Measurements from ENCODE around the gene GABARAP. TPM values are rescaled to one million over a fixed set of nuclear protein-coding genes. Genes with fewer than 3 reads are reported as not detected.

Gene GABARAP
- total RNA-seq (2014; rRNA removed; shearing (Covaris generic)): 144 and 238 TPM in 2 replicates

DNA sequence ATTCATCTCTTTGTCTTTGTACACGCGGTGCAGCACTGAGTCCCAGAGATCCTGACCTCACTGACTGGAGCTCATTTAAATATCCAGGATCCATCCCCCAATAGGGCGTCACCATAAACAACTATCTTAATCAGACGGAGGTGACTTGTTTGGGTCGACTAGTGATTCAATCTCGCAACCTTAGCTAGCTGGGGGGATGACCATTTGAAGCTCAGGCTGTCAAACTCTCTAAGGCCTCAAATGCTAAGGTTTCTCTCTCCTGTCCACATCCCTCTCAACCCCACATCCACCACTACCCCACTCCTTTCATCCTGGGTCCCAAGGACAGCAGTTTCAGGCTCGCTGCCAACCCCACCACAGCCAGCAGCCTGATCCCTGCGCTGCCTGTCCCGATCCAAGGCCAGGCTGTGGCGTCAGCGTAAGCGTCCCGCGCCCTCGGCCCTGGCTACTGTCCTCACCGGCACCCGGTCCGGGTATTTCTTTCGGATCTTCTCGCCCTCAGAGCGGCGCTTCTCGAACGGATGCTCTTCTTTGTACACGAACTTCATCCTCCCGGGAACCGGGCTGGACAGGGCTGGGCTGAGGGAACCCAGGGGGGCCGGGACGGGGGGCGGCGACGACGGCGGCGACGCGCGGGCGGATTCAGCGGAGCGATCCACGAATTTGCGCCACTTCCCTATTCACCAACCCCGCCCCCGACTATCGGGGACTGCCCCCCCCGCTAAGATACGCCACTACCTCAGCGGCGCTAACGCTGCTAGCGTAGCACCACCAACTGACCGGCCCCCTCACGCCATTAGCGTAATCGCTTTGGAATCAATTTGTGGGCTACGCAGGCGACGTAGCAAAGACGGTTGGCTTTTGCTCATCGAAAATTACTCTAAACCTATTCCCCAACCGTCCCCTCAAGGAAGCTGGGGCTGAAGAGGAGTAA, at the start of gene GABARAP:
Gene GABARAP, minus strand, starts transcription at position 667 of the 934 bp plus-strand sequence. Its CDS starts 119 bp downstream, at position 548.
- peak; percentile 92 for DNase-seq (ENCODE audit: low spot score)

DNA sequence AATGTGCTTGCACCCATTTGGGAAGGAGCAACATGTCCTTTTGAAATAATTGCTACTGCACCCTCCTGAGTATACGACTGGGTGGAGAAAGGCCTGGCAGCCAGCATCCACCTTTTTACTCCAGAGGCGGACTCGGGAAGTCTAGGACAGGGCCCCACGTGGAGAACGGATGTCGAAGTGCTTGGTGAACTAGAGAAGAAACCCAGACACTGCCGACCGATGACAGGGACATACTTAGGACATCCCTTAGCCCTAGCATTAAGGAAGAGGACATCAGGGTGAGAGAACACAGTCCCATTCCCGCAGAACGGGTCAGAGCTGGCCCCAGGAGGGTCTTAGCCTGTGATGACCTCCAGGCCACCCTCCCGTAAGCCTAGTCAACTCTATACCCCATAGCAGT, 48.4 kb upstream of the GABARAP start:
- no peak for DNase-seq (ENCODE audit: low spot score)

DNA sequence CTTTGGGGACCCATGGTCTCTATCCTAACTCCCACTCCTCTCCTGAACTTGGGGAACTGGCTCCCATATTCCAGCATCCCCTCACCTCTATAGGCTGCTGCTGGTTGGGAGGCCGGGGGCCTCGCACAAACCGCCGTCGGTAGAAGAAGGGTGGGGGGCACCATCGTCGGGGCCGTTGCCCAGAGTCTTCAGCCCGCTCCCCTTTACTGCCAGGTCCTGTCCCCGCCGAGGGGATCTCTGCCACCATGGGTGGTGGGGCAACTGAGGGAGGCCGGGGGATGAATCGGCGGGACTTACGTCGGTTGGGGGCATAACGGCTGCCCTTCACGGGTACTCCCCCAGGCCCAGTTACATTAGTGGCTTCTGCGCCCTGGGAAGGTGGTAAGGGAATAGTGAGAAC, 47.9 kb upstream of the GABARAP start:
- DNase-seq (ENCODE audit: low spot score): no peak

DNA sequence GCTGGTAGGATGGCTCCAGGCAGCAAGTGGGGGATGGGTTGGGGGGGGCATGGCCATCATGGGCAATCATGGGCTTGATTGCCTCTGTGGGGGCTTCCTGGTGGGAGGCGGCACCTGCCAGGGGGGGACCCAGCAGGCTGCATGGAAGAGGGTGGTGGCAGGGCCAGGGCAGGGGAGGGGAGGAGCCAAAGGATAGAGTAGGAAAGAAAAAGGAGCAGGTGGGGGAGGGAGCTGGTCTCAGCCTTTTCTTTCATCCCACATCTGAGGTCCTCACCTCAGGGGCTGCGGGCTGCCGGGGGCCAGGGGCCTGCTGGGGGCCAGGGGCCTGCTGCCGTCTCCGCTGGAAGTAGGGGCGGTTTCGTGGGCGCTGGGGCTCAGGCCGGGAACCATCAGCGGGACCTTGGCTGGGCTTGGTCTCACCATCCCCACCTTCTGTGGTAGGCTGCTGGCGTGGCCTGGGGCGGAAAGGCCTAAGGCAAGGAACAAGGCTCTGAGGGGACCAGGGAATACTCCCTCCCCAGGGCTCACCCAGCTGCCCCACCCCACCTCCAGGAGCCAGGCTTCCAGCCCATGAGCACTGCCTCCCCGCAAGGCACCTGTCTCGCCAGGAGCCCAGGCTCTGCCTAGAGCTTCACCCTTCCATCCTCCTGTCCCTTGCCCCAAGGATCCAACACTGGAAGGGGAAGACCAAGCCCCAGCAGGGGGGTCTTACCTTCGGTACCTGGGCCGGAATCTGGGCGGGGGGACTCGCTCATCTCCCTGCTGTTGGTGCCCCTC, 47.2 kb upstream of the GABARAP start:
- DNase-seq (ENCODE audit: low spot score): no peak

DNA sequence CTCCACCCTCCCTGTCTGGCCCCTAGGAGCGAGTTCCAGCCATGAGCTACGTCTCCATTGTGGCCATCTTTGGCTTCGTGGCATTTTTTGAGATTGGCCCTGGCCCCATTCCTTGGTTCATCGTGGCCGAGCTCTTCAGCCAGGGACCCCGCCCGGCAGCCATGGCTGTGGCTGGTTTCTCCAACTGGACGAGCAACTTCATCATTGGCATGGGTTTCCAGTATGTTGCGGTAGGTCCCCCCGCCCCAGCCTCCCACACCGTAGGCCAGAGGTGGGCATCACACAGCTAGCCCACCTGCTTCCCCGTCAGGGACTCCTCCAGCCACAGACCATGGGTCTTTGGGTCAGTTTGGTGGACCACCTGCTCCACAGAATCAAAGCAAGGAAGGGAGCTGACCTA, 43.4 kb upstream of the GABARAP start:
- DNase-seq (ENCODE audit: low spot score): no peak

DNA sequence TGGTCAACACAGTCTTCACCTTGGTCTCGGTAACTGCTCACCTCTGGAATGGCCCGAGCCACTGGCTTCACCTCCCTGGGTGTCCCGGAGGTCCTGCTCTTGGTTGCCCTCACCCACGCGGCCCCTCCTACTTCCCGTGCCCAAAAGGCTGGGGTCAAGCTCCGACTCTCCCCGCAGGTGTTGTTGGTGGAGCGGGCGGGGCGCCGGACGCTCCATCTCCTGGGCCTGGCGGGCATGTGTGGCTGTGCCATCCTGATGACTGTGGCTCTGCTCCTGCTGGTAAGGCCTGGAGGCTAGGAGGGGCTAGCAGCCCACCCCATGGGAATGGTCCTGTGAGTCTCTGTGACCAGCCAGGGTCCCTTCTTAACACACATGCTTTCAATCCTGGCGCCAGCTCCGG, 42.7 kb upstream of the GABARAP start:
- DNase-seq (ENCODE audit: low spot score): no peak

DNA sequence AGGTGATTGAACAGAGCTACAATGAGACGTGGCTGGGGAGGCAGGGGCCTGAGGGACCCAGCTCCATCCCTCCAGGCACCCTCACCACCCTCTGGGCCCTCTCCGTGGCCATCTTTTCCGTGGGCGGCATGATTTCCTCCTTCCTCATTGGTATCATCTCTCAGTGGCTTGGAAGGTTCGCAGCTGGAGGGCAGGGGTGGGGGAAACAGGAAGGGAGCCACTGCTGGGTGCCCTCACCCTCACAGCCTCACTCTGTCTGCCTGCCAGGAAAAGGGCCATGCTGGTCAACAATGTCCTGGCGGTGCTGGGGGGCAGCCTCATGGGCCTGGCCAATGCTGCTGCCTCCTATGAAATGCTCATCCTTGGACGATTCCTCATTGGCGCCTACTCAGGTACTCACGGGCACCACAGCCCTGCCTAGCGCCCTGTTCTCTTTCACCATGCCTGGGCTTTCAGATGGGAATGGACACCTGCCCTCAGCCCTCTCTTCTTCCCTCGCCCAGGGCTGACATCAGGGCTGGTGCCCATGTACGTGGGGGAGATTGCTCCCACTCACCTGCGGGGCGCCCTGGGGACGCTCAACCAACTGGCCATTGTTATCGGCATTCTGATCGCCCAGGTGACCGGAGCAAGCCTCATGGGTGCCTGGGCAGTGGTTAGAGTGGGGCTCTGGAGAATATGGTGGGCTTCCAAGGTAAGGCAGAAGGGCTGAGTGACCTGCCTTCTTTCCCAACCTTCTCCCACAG, 41.4 kb upstream of the GABARAP start:
- DNase-seq (ENCODE audit: low spot score): no peak

DNA sequence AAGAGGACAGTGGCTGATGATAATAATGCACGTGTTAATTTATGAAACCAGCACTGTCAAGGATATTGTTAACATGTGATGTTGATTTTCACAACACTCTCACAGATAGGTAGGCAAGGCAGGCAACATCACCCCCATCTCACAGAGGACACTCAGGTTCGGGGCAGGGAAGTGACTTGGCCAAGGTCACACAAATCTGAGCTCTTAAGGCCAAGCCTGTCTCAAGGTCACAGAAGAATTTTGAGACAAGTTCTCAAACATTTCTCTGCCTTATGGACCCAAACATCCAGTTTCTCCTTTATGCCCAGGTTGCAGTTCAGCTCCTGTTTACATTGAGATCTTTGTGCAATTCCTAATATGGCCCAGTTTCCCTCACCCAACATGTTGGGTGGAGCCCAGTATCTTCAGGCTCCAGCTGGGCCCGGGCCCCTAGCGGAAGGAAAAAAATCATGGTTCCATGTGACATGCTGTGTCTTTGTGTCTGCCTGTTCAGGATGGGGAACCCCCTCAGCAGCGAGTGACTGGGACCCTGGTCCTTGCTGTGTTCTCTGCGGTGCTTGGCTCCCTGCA, 40.6 kb upstream of the GABARAP start:
- DNase-seq (ENCODE audit: low spot score): no peak

DNA sequence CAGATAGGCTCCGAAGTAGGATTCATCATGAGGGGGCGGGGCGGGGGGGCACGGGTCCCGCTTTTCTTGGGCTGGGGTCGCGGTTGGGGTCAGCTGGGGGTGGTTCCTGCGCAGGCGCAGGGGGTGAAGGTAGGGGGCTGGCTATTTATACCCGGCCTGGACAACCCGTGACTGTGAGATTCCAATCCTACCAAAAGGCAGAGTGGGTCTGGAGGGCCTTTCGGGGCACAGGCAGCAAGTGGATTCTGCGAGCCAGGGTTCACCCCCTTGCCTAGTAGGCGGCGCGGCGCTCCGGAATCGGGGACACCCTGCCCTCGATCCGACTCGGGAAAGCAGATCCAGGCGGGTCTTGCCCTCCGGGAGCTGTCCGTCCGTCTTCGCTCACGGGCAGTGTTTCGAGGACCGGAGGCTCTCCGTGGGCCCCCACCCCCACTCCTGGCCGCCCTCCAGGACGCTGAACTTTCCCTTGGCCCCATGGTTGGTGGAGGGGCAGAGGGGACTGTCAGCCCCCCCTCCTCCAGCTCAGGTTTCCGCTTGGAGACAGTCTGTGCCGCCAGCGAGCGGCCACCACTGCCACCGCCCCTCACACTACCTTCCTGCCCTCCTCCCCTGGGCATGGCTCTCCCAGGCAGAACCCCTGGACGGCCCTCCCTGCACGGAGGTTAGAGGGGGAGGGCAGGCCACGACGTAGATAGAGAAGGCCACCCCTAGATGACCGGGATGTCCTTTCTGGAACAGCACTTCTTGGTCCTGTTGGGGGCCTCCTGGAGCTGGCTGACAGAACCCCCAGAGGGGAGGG, 39.9 kb upstream of the GABARAP start:
- no peak for DNase-seq (ENCODE audit: low spot score)

DNA sequence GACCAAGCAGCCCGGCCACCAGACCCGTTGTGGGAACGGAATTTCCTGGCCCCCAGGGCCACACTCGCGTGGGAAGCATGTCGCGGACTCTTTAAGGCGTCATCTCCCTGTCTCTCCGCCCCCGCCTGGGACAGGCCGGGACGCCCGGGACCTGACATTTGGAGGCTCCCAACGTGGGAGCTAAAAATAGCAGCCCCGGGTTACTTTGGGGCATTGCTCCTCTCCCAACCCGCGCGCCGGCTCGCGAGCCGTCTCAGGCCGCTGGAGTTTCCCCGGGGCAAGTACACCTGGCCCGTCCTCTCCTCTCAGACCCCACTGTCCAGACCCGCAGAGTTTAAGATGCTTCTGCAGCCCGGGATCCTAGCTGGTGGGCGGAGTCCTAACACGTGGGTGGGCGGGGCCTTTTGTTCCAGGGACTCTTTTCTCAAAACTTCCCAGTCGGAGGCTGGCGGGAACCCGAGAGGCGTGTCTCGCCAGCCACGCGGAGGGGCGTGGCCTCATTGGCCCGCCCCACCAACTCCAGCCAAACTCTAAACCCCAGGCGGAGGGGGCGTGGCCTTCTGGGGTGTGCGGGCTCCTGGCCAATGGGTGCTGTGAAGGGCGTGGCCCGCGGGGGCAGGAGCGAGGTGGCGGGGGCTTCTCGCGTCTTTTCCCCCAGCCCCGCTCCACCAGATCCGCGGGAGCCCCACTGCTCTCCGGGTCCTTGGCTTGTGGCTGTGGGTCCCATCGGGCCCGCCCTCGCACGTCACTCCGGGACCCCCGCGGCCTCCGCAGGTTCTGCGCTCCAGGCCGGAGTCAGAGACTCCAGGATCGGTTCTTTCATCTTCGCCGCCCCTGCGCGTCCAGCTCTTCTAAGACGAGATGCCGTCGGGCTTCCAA, 39.1 kb upstream of the GABARAP start, which contains the start of gene SLC2A4:
Gene SLC2A4, plus strand, starts transcription at position 645 of the 879 bp plus-strand sequence. Its CDS starts 217 bp downstream, at position 862.
- DNase-seq (ENCODE audit: low spot score): peak; percentile 88

DNA sequence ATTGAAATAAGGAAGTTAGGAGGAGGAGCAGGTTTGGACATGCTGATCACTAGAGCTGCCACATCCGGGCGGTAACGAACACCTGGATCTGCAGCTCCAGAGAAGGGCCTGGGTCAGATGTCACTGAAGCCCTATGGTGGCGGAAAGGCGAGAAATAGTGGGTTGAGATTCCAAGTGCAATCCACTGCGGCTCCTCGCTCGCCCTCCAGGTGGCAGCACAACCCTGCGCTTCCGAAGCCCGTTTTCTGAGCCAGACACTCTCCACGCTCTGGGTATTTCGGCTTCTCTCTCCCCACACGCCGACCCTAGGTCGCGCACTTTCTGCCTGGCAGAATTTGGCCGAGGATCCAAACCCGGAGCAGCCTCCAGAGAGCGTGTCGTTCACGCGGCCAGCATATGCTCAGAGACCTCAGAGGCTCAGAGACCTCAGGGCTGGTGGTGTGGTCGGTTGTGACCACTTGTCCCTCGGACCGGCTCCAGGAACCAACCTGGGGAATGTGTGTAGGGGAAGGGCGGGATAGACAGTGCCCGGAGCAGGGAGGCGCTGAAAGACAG, 38.3 kb upstream of the GABARAP start:
- DNase-seq (ENCODE audit: low spot score): peak; percentile 77

DNA sequence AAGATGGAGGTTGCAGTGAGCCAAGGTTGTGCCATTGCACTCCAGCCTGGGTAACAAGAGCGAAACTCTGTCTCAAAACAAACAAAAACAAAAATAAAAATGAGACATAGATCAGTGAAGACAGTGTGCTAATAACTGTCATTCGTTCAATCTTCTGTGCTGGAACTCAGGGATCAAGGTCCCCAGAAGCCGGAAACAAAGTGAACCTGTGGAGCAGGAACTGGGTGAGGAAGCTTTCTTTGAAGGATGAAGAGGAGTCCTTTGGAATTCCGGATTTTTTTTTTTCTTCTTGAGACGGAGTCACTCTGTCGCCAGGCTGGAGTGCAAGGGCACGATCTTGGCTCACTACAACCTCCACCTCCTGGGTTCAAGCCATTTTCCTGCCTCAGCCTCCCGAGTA, 37.2 kb upstream of the GABARAP start:
- no peak for DNase-seq (ENCODE audit: low spot score)

DNA sequence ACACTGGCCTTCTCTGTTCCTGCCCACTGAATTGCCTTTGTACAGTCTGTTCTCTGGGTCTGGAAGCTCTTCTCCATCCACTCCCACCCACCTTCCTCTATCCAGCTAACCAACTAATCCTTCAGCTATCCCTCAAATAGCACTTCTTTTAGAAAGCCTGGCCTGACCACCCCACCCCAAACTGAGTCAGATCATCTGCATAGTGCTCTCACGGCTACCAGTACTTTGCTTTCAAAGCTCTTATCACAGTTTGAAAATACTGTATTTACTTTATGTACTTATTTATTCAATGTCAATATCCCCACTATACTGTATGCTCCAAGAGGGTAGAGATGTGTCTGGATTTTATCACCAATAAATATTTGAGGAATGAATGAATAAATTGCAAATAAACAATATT, 24.5 kb upstream of the GABARAP start:
- DNase-seq (ENCODE audit: low spot score): no peak

DNA sequence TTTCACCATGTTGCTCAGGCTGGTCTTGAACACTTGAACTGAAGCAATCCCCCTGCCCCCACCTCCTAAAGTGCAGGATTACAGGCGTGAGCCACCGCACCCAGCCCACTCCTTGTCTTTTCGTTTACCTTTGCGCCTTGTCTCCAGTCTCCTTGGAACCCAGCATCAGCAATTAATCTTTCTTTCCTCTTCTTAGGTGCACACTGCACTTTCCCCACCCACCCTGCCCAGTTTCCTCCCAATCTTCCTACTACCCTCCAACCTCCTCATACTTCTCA, 21.5 kb upstream of the GABARAP start:
- DNase-seq (ENCODE audit: low spot score): no peak

DNA sequence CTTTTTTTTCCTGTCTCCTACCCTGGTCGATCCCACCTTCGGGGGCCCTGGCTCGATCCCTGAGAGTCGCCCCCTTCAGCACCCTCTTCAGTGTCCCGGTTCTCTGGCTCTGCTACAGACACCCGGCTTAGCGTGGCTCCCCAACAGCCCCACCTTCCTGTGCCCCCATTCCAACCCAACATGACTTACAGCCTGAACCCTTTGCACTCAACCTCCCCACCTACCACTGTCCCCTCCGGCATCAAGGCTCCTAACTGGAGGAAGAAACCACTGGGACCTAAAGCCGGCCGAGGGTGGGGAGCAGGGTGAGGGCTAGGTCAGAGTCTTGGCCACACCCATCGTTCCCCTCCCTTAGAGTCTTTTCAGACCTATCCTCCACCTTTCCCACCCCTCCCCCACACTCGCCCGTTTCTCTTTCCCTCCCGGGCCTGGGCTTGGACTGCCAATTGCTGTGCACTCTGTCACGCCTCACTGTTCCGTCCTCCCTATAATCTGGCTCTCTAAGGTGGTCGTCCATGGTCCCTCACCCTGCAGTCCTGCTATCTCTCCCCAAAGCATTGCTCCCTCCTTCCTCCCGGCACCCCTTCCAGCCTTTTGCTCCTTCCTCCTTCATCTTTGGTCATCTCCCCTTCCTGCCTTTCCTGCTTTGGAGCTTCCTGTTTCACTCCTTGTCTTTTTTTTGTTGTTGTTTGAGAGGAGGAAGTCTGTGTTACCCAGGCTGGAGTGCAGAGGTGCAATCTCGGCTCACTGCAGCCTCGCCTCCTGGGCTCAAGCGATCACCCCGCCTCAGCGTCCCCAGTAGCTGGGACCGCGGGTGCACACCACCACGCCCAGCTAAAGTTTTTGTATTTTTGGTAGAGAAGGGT, 20.9 kb upstream of the GABARAP start:
- DNase-seq (ENCODE audit: low spot score): no peak

DNA sequence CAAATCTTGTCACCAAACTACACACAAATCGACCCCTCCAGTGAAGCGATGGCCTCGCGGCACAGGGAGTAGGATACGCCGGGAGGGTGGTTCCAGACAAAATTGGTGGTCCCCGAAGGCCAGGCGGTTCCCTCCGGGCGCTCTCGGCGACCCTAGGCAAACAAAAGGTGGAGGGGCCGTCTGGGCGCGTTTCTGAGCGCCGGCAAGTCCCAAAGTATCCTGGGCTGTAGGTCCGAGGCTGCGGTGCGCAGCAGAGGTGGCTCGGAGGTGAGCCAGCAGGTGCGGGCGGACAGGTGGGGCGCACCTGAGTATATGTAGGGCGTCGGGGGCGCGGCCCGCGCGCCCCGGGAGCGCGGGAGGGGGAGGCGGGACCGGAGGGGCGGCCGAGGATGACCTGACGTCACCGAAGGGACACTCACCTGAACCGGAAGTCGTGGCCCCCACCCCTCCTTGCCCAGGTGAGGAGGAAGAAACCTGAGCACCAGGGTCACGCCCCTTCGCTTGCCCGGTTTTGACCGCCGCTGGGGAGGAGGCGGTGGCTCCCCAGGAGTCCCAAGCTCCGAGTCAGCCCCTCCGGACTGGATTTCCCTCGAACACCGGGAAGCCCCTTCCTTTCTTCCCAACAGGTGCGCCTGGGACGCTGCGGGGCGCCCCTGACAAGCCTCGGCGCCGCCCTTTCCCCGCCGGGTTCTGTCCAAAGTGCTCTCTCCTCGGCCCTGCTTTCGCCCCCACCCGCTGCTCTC, 20.1 kb upstream of the GABARAP start, which contains the start of gene CLDN7:
Gene CLDN7, minus strand, starts transcription at position 287 of the 743 bp plus-strand sequence. CDS start 435 bp downstream, outside the sequence.
- DNase-seq (ENCODE audit: low spot score): no peak

DNA sequence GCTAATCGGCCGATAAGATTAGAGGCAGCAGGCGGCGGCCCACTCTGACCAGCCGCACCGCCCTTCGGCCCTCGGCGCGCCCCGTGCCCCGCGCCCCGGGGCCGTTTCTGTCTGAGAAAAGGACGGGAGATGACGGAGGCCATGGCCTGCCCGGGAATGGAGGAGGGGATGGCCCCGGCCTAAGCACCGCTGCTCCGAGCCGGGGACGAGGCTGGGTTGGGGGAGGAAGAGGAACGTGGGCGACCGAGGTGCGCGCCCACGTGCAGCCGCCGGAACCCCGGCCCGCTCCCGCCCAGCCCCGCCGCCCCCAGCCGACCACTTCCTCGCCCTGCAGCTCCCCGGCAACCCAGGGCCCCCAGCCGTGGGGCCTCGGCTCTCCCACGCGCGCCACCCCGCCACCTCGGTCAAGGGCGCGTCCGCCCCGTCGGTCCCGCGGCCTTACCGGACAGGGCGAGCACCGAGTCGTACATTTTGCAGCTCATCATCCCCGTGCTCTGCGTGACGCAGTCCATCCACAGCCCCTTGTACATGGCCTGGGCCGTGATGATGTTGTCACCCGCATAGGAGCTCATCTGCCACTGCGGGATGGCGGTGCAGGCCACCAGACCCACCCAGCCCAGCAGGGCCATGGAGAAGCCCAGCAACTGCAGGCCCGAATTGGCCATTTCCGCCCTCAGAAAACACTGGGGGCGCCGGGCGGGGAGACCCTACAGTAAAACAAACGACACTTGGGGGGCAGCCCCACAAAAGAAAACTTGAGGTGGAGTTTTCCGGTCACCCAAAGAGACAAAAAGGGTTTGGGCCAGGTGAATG, 19.3 kb upstream of the GABARAP start:
- DNase-seq (ENCODE audit: low spot score): no peak
